WTC11 (cell line): Measurements from ENCODE around the gene HRCT1.

Experiments used
- JUN ChIP-seq: sonication (generic); formaldehyde crosslinking; IDR thresholded peaks from 2 replicates; pipeline ENCODE4 v1.8.0; 2023; ENCODE audit warnings: mild to moderate bottlenecking, missing genetic modification reagents
- OVOL2 ChIP-seq: fragments of 250-450 bp; sonication (Bioruptor Pico); IDR thresholded peaks from 2 replicates; pipeline ENCODE4 v1.9.0; 2021; ENCODE audit warnings: mild to moderate bottlenecking, borderline replicate concordance
- RELA ChIP-seq: sonication (generic); formaldehyde crosslinking; IDR thresholded peaks from 2 replicates; pipeline ENCODE4 v1.8.1; 2022; ENCODE audit warnings: missing genetic modification reagents, mild to moderate bottlenecking, borderline replicate concordance
- USF2 ChIP-seq: sonication (generic); formaldehyde crosslinking; IDR thresholded peaks from 2 replicates; pipeline ENCODE4 v1.8.1; 2023; ENCODE audit warnings: mild to moderate bottlenecking, missing genetic modification reagents, moderate library complexity
- ZNF121 ChIP-seq: sonication (generic); formaldehyde crosslinking; IDR thresholded peaks from 2 replicates; pipeline ENCODE4 v1.8.0; 2023; ENCODE audit warnings: missing genetic modification reagents
- ZNF512 ChIP-seq: sonication (generic); formaldehyde crosslinking; IDR thresholded peaks from 2 replicates; pipeline ENCODE4 v1.8.1; 2022; ENCODE audit warnings: missing genetic modification reagents, borderline replicate concordance
- TF ChIP-seq, protein P1 (sequence below): fragments of 200-600 bp; IDR thresholded peaks from 2 replicates; pipeline ENCODE4 v1.8.0; 2022; ENCODE audit warnings: antibody characterized with exemption
- TF ChIP-seq, protein P2 (sequence below): sonication (generic); formaldehyde crosslinking; IDR thresholded peaks from 2 replicates; pipeline ENCODE4 v1.8.0; 2022; ENCODE audit warnings: mild to moderate bottlenecking, missing genetic modification reagents
- TF ChIP-seq, protein P3 (sequence below): sonication (generic); formaldehyde crosslinking; IDR thresholded peaks from 2 replicates; pipeline ENCODE4 v1.8.0; 2023; ENCODE audit warnings: missing genetic modification reagents, mild to moderate bottlenecking, borderline replicate concordance
- TF ChIP-seq, protein P4 (sequence below): sonication (generic); formaldehyde crosslinking; IDR thresholded peaks from 2 replicates; pipeline ENCODE4 v1.8.1; 2022; ENCODE audit warnings: low read depth, mild to moderate bottlenecking, moderate library complexity, missing genetic modification reagents, borderline replicate concordance

GRCh38 chr9:35863583-35863982 lies 42.4 kb upstream of the HRCT1 start:
- TF ChIP-seq, protein P1, sequence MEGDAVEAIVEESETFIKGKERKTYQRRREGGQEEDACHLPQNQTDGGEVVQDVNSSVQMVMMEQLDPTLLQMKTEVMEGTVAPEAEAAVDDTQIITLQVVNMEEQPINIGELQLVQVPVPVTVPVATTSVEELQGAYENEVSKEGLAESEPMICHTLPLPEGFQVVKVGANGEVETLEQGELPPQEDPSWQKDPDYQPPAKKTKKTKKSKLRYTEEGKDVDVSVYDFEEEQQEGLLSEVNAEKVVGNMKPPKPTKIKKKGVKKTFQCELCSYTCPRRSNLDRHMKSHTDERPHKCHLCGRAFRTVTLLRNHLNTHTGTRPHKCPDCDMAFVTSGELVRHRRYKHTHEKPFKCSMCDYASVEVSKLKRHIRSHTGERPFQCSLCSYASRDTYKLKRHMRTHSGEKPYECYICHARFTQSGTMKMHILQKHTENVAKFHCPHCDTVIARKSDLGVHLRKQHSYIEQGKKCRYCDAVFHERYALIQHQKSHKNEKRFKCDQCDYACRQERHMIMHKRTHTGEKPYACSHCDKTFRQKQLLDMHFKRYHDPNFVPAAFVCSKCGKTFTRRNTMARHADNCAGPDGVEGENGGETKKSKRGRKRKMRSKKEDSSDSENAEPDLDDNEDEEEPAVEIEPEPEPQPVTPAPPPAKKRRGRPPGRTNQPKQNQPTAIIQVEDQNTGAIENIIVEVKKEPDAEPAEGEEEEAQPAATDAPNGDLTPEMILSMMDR = no peak
- TF ChIP-seq, protein P2, sequence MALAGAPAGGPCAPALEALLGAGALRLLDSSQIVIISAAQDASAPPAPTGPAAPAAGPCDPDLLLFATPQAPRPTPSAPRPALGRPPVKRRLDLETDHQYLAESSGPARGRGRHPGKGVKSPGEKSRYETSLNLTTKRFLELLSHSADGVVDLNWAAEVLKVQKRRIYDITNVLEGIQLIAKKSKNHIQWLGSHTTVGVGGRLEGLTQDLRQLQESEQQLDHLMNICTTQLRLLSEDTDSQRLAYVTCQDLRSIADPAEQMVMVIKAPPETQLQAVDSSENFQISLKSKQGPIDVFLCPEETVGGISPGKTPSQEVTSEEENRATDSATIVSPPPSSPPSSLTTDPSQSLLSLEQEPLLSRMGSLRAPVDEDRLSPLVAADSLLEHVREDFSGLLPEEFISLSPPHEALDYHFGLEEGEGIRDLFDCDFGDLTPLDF = no peak
- no peak for TF ChIP-seq ZNF121 (CRISPR knock-in tag)
- no peak for TF ChIP-seq OVOL2 (CRISPR knock-in tag)
- no peak for TF ChIP-seq ZNF512 (CRISPR knock-in tag)
- TF ChIP-seq, protein P3, sequence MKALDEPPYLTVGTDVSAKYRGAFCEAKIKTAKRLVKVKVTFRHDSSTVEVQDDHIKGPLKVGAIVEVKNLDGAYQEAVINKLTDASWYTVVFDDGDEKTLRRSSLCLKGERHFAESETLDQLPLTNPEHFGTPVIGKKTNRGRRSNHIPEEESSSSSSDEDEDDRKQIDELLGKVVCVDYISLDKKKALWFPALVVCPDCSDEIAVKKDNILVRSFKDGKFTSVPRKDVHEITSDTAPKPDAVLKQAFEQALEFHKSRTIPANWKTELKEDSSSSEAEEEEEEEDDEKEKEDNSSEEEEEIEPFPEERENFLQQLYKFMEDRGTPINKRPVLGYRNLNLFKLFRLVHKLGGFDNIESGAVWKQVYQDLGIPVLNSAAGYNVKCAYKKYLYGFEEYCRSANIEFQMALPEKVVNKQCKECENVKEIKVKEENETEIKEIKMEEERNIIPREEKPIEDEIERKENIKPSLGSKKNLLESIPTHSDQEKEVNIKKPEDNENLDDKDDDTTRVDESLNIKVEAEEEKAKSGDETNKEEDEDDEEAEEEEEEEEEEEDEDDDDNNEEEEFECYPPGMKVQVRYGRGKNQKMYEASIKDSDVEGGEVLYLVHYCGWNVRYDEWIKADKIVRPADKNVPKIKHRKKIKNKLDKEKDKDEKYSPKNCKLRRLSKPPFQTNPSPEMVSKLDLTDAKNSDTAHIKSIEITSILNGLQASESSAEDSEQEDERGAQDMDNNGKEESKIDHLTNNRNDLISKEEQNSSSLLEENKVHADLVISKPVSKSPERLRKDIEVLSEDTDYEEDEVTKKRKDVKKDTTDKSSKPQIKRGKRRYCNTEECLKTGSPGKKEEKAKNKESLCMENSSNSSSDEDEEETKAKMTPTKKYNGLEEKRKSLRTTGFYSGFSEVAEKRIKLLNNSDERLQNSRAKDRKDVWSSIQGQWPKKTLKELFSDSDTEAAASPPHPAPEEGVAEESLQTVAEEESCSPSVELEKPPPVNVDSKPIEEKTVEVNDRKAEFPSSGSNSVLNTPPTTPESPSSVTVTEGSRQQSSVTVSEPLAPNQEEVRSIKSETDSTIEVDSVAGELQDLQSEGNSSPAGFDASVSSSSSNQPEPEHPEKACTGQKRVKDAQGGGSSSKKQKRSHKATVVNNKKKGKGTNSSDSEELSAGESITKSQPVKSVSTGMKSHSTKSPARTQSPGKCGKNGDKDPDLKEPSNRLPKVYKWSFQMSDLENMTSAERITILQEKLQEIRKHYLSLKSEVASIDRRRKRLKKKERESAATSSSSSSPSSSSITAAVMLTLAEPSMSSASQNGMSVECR = no peak
- no peak for TF ChIP-seq RELA (CRISPR knock-in tag)
- no peak for TF ChIP-seq JUN (CRISPR knock-in tag)
- TF ChIP-seq, protein P4, sequence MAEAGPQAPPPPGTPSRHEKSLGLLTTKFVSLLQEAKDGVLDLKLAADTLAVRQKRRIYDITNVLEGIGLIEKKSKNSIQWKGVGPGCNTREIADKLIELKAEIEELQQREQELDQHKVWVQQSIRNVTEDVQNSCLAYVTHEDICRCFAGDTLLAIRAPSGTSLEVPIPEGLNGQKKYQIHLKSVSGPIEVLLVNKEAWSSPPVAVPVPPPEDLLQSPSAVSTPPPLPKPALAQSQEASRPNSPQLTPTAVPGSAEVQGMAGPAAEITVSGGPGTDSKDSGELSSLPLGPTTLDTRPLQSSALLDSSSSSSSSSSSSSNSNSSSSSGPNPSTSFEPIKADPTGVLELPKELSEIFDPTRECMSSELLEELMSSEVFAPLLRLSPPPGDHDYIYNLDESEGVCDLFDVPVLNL (CRISPR knock-in tag) = no peak
- no peak for TF ChIP-seq USF2
